A549 (cell line): ENCODE measurements around the gene LRFN4. TPM values are rescaled to one million over a fixed set of nuclear protein-coding genes. Genes with fewer than 3 reads are reported as not detected.

Source experiments
- ATAC-seq, 2 experiments: fragments of 200-7000 bp in 1 of 2; fragments of >200 bp in 1 of 2; cut with Nextera tagmentation in 1 of 2; cut with Tn5 transposase in 1 of 2; 3 replicates each; pipeline versions ENCODE4 v1.8.0 to v1.9.1; 2018 to 2020; ENCODE audit warnings: mild to moderate bottlenecking in 1 of 2, moderate library complexity in 1 of 2
- CTCF ChIA-PET: fragments of 300-600 bp; sonication (Branson Sonifier 250); formaldehyde crosslinking; extraction: SDS; loops from one replicate; lab custom pipeline; 2021; ENCODE audit warnings: antibody characterized with exemption, inconsistent platforms; lab: Yijun Ruan, JAX
- POLR2A ChIA-PET: fragments of 350-600 bp; formaldehyde crosslinking; extraction: SDS; loops from one replicate; lab custom pipeline; 2021; ENCODE audit warnings: antibody characterized with exemption, inconsistent platforms; lab: Yijun Ruan, JAX
- DNase-seq, 2 experiments: peaks; one replicate each; pipeline versions ENCODE4 v3.0.0 to v3.0.0-alpha.2; 2011 to 2016; ENCODE audit warnings: low read depth in 1 of 2, low spot score in 1 of 2
- FAIRE-seq: peaks from 2 replicates; lab custom pipeline; 2011; peaks lifted over from hg19 to GRCh38; lab: Jason Lieb, UNC
- H3K27ac ChIP-seq, 2 experiments: fragments of >200 bp; sonication (Bioruptor Twin); formaldehyde crosslinking; 3 replicates each; pipeline ENCODE4 v1.5.1; 2016 to 2017
- H3K4me1 ChIP-seq: fragments of >200 bp; sonication (Bioruptor Twin); formaldehyde crosslinking; 3 replicates; pipeline ENCODE4 v1.6.1; 2016
- H3K4me2 ChIP-seq: fragments of >200 bp; sonication (Bioruptor Twin); formaldehyde crosslinking; 3 replicates; pipeline ENCODE4 v1.6.1; 2016
- H3K4me3 ChIP-seq: fragments of >200 bp; sonication (Bioruptor Twin); formaldehyde crosslinking; 3 replicates; pipeline ENCODE4 v1.5.1; 2016
- H3K9me3 ChIP-seq: fragments of >200 bp; sonication (Bioruptor Twin); formaldehyde crosslinking; 3 replicates; pipeline ENCODE4 v1.6.1; 2016
- CEBPB ChIP-seq, 2 experiments: fragments of >200 bp in 1 of 2; sonication (Bioruptor Twin) in 1 of 2; formaldehyde crosslinking in 1 of 2; IDR thresholded peaks; 2 replicates each; pipeline ENCODE4 v1.6.1; 2012 to 2016
- CTCF ChIP-seq: fragments of >200 bp; sonication (Bioruptor Twin); formaldehyde crosslinking; IDR thresholded peaks from 3 replicates; pipeline ENCODE4 v1.5.1; 2016
- EHF ChIP-seq: fragments of 250-450 bp; sonication (Bioruptor Pico); IDR thresholded peaks from 2 replicates; pipeline ENCODE4 v1.5.0; 2020; ENCODE audit warnings: mild to moderate bottlenecking
- EP300 ChIP-seq, 2 experiments: fragments of >200 bp; sonication (Bioruptor Twin); formaldehyde crosslinking; IDR thresholded peaks; 2 replicates in 1 of 2; 3 replicates in 1 of 2; pipeline ENCODE4 v1.6.1; 2016 to 2017
- ESRRA ChIP-seq: fragments of 150-350 bp; IDR thresholded peaks from 2 replicates; pipeline ENCODE4 v1.6.1; 2014; ENCODE audit warnings: mild to moderate bottlenecking, low read length, borderline replicate concordance
- FOSB ChIP-seq: fragments of 250-450 bp; sonication (Bioruptor Pico); IDR thresholded peaks from 2 replicates; pipeline ENCODE4 v1.5.0; 2020; ENCODE audit warnings: mild to moderate bottlenecking, moderate library complexity
- HMGXB4 ChIP-seq: fragments of 250-450 bp; sonication (Bioruptor Pico); IDR thresholded peaks from 2 replicates; pipeline ENCODE4 v1.5.0; 2021; ENCODE audit warnings: mild to moderate bottlenecking, moderate library complexity, borderline replicate concordance
- KDM5A ChIP-seq: fragments of 200-600 bp; sonication (generic); IDR thresholded peaks from 2 replicates; pipeline ENCODE4 v1.6.1; 2016; ENCODE audit warnings: antibody characterized with exemption, mild to moderate bottlenecking
- MYC ChIP-seq: IDR thresholded peaks from 2 replicates; pipeline ENCODE4 v1.6.1; 2012; ENCODE audit warnings: mild to moderate bottlenecking, inconsistent platforms, low read length, improper control_type of control experiment, borderline replicate concordance
- NPAS2 ChIP-seq: fragments of 250-450 bp; sonication (Bioruptor Pico); IDR thresholded peaks from 2 replicates; pipeline ENCODE4 v1.8.0; 2022; ENCODE audit warnings: mild to moderate bottlenecking, moderate library complexity, borderline replicate concordance
- NR3C1 ChIP-seq: fragments of >200 bp; sonication (Bioruptor Twin); formaldehyde crosslinking; IDR thresholded peaks from 3 replicates; pipeline ENCODE4 v1.6.1; 2017
- POLR2A ChIP-seq: IDR thresholded peaks from 2 replicates; pipeline ENCODE4 v1.6.1; 2012; ENCODE audit warnings: mild to moderate bottlenecking, low read length
- POLR2AphosphoS2 ChIP-seq: conservative IDR thresholded peaks from 2 replicates; pipeline ENCODE4 v1.6.1; 2012; ENCODE audit warnings: low read length, improper control_type of control experiment, inconsistent platforms
- RARB ChIP-seq: fragments of 250-450 bp; sonication (Bioruptor Pico); IDR thresholded peaks from 2 replicates; pipeline ENCODE4 v1.8.0; 2021; ENCODE audit warnings: mild to moderate bottlenecking, moderate library complexity
- RFX5 ChIP-seq: fragments of 450-650 bp; IDR thresholded peaks from 2 replicates; pipeline ENCODE4 v1.7.1; 2014; ENCODE audit warnings: antibody characterized with exemption, mild to moderate bottlenecking, moderate library complexity
- RNF2 ChIP-seq: fragments of 200-600 bp; sonication (generic); IDR thresholded peaks from 2 replicates; pipeline ENCODE4 v1.6.1; 2016; ENCODE audit warnings: low read depth, mild to moderate bottlenecking, antibody characterized with exemption, moderate library complexity, borderline replicate concordance
- SMC3 ChIP-seq: fragments of >200 bp; sonication (Bioruptor Twin); formaldehyde crosslinking; IDR thresholded peaks from 3 replicates; pipeline ENCODE4 v1.6.1; 2018; ENCODE audit warnings: inconsistent platforms
- ZC3H11A ChIP-seq: fragments of 450-650 bp; IDR thresholded peaks from 2 replicates; pipeline ENCODE4 v1.6.1; 2014; ENCODE audit warnings: antibody characterized with exemption, mild to moderate bottlenecking
- ZNF302 ChIP-seq: fragments of 250-450 bp; sonication (Bioruptor Pico); IDR thresholded peaks from 2 replicates; pipeline ENCODE4 v1.9.0; 2021; ENCODE audit warnings: inconsistent platforms, mild to moderate bottlenecking, moderate library complexity
- ZSCAN20 ChIP-seq: fragments of 250-450 bp; sonication (Bioruptor Pico); IDR thresholded peaks from 2 replicates; pipeline ENCODE4 v1.8.0; 2022; ENCODE audit warnings: mild to moderate bottlenecking, moderate library complexity
- WGBS: methylation state at CpG from one replicate; pipeline ENCODE4 v1.1.6; 2017; ENCODE audit errors: missing lambda C conversion rate; 5-methylcytosine and 5-hydroxymethylcytosine counted together
- polyA plus RNA-seq, 4 experiments: library from polyadenylated mRNA; depleted of rRNA in 3 of 4; stranded (reverse); fragments of >200 nt; fragmentation: RNase III in 1 of 4; extraction: RNeasy Plus Mini Kit Qiagen cat#74134 plus additional on column Dnase treatment in 1 of 4; gene quantifications; 2 replicates in 3 of 4; 3 replicates in 1 of 4; pipeline ENCODE4 v1.2.3, GENCODE V29; 2011 to 2017

LRFN4 gene
- polyA plus RNA-seq, 2 of the 4 experiments (the other 2 are of a cell fraction) = 8.8 to 50.0 TPM

GRCh38 chr11:66879000-66879399, 22.1 kb downstream of the LRFN4 start:
- ChIA-PET POLR2A (no interaction called here), CTCF (interaction anchor here (0.6 to 13.1 kb wide), 9 partner anchors 10 to 184 kb away, joined by 3 to 135 read pairs (median 5); partner anchors contain the start of genes C11orf86 and SYT12)
- no peak for DNase-seq
- Histone ChIP-seq H3K27ac (peak overlapping the region; percentile 53 to 95; a peak in 4 of 6 replicates), H3K9me3 (no peaks in the 10 kb centered on the region), H3K4me3 (no peak overlapping the region), H3K4me1 (peaks cover 78% of the 10 kb centered on the region), H3K4me2 (peak overlapping the region; percentile 56; the same call in 2 of the 3 replicates)
- TF ChIP-seq HMGXB4 (CRISPR knock-in tag) (no peak), KDM5A (no peak), CEBPB (IDR thresholded peaks at IDR 0.05) (no peak), POLR2A (no peak), ZSCAN20 (no peak), ZC3H11A (no peak), EP300 (IDR thresholded peaks at IDR 0.05) (no peak), CTCF (no peak), ESRRA (no peak), POLR2AphosphoS2 (no peak), FOSB (CRISPR knock-in tag) (no peak), NPAS2 (CRISPR knock-in tag) (no peak), RARB (CRISPR knock-in tag) (no peak), RNF2 (no peak), MYC (no peak), SMC3 (no peak), RFX5 (no peak)
- ATAC-seq = no peak
- WGBS = 82% methylated on average over 6 of the region's 7 CpGs
- FAIRE-seq = no peak

GRCh38 chr11:66879583-66879982, 22.7 kb downstream of the LRFN4 start:
- POLR2A ChIA-PET = no interaction called here
- H3K9me3 ChIP-seq = no peaks in the 10 kb centered on the region
- ATAC-seq = no peak

More at GRCh38 chr11:66879583-66879982, 22.7 kb downstream of the LRFN4 start:
- no peak for DNase-seq
- no peak for FAIRE-seq
- TF ChIP-seq NR3C1 = no peak
- no peak for TF ChIP-seq ZNF302
- TF ChIP-seq EHF (CRISPR knock-in tag) = no peak
- TF ChIP-seq ESRRA = no peak
- TF ChIP-seq ZSCAN20 = no peak
- TF ChIP-seq CTCF = no peak
- TF ChIP-seq, all 56 proteins: peak for 0
- peak overlapping the region in 1 of 2 experiments; percentile 95; a peak in 3 of 6 replicates for H3K27ac ChIP-seq
- H3K4me1 ChIP-seq = peaks cover 82% of the 10 kb centered on the region
- CTCF ChIA-PET = interaction anchor here (0.6 to 13.1 kb wide), 10 partner anchors 11 to 184 kb away, joined by 3 to 135 read pairs (median 4); partner anchors contain the start of genes C11orf86 and SYT12
- no peak overlapping the region for H3K4me3 ChIP-seq
- WGBS = 95% methylated on average over 9 of the region's 9 CpGs
- H3K4me2 ChIP-seq = no peak overlapping the region
